DOHH2 (cell line): ENCODE data around the gene FAM72C.
"Not testable (repeated sequence)": the region's sequence is repeated elsewhere in the genome, so short reads cannot be mapped to it uniquely, and the experiment has no call there.

Source experiments
- CTCF ChIP-seq: fragments of 200-600 bp; sonication (generic); IDR thresholded peaks from one replicate; pipeline ENCODE4 v1.5.1; 2014; ENCODE audit warnings: antibody characterized with exemption, mild to moderate bottlenecking, low read depth, low read length; ENCODE audit not compliant: poor library complexity, severe bottlenecking
- EZH2phosphoT487 ChIP-seq: fragments of 200-600 bp; sonication (generic); IDR thresholded peaks from 2 replicates; pipeline ENCODE4 v1.6.1; 2017; ENCODE audit warnings: borderline replicate concordance, mild to moderate bottlenecking, antibody characterized with exemption, low read length, moderate library complexity, mixed read lengths

DNA sequence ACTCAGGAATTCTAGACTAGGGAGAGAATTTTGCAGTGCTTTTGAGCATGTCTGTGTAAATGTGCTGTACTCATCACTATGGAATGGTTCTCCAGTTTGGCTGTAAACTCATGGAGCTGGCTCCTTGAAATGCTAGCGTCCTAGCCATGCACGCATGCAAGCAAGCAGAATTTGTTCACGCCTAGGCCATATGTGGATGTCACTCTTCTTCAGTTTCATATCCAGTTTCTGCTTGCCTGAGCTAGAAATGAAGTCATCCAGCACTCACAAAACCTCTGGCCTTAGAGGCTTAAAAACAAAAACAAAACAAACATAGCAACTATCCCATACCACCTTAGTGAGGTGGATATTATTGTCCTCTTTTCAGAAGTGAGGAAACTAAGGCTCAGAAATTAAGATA is 37.6 kb upstream of the FAM72C start:
- TF ChIP-seq CTCF, EZH2phosphoT487: not testable (repeated sequence)
